GM10266 (cell line): ENCODE measurements around the gene PSMB11.
A peak's percentile ranks its signal among the peaks of the same experiment; 100 is the strongest.

ENCODE experiments used
- DNase-seq: peaks from one replicate; pipeline ENCODE4 v3.0.0; 2012; ENCODE audit errors: extremely low spot score
- TF ChIP-seq, protein P1 (sequence below): IDR thresholded peaks from 2 replicates; pipeline ENCODE4 v1.5.1; 2012; ENCODE audit warnings: mild to moderate bottlenecking, low read depth; ENCODE audit not compliant: control insufficient read depth, insufficient read depth; ENCODE audit errors: missing control alignments

PSMB11 gene

GRCh38 chr14:23057757-23058653 lies 16.0 kb downstream of the PSMB11 start:
- TF ChIP-seq, protein P1, sequence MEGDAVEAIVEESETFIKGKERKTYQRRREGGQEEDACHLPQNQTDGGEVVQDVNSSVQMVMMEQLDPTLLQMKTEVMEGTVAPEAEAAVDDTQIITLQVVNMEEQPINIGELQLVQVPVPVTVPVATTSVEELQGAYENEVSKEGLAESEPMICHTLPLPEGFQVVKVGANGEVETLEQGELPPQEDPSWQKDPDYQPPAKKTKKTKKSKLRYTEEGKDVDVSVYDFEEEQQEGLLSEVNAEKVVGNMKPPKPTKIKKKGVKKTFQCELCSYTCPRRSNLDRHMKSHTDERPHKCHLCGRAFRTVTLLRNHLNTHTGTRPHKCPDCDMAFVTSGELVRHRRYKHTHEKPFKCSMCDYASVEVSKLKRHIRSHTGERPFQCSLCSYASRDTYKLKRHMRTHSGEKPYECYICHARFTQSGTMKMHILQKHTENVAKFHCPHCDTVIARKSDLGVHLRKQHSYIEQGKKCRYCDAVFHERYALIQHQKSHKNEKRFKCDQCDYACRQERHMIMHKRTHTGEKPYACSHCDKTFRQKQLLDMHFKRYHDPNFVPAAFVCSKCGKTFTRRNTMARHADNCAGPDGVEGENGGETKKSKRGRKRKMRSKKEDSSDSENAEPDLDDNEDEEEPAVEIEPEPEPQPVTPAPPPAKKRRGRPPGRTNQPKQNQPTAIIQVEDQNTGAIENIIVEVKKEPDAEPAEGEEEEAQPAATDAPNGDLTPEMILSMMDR: peak; percentile 96
- DNase-seq: peak; percentile 95

- TF ChIP-seq, protein P1: no peak
- no peak for DNase-seq
Observed at GRCh38 chr14:23058654-23059504, 16.9 kb downstream of the PSMB11 start.

- TF ChIP-seq, protein P1: no peak
Observed at GRCh38 chr14:23060536-23061260, 18.7 kb downstream of the PSMB11 start.

GRCh38 chr14:23062002-23062401 lies 20.0 kb downstream of the PSMB11 start:
- DNase-seq: no peak
- TF ChIP-seq, protein P1: no peak

More at GRCh38 chr14:23060536-23061260, 18.7 kb downstream of the PSMB11 start:
- DNase-seq: peak; percentile 5

- DNase-seq: no peak
- TF ChIP-seq, protein P1: no peak
Observed at GRCh38 chr14:23063601-23064000, 21.6 kb downstream of the PSMB11 start.

- DNase-seq: no peak
- TF ChIP-seq, protein P1: no peak
Observed at GRCh38 chr14:23066368-23066767, 24.4 kb downstream of the PSMB11 start.
